ENCODE measurements around the gene DZANK1. TPM values are rescaled to one million over a fixed set of nuclear protein-coding genes. Genes with fewer than 3 reads are reported as not detected.

Gene DZANK1
- total RNA-seq, 1 donor from 2014 or later: 7.5 TPM

- DNase-seq (ENCODE audit: low read depth, low spot score): no peak
- Mint-ChIP-seq H3K36me3 (ENCODE audit: low read depth) (peaks cover 26% of the 10 kb centered on the region), H3K27ac (ENCODE audit: unreplicated experiment) (no peak overlapping the region), H3K4me3 (no peak overlapping the region), H3K27me3 (ENCODE audit: low read depth) (no peaks in the 10 kb centered on the region), H3K4me1 (peaks cover 7% of the 10 kb centered on the region), H3K9me3 (no peaks in the 10 kb centered on the region)
- TF ChIP-seq CTCF (conservative IDR thresholded peaks at IDR 0.05): no peak
Measured at GRCh38 chr20:18397030-18397429, 69.8 kb downstream of the DZANK1 start.

GRCh38 chr20:18395544-18395943 is 71.3 kb downstream of the DZANK1 start:
- Mint-ChIP-seq H3K36me3 (ENCODE audit: low read depth) (peaks cover 15% of the 10 kb centered on the region), H3K4me3 (no peak overlapping the region), H3K27ac (ENCODE audit: unreplicated experiment) (no peak overlapping the region), H3K9me3 (no peaks in the 10 kb centered on the region), H3K27me3 (ENCODE audit: low read depth) (no peaks in the 10 kb centered on the region), H3K4me1 (peaks cover 7% of the 10 kb centered on the region)
- no peak for TF ChIP-seq CTCF (conservative IDR thresholded peaks at IDR 0.05)
- no peak for DNase-seq (ENCODE audit: low read depth, low spot score)

DNA sequence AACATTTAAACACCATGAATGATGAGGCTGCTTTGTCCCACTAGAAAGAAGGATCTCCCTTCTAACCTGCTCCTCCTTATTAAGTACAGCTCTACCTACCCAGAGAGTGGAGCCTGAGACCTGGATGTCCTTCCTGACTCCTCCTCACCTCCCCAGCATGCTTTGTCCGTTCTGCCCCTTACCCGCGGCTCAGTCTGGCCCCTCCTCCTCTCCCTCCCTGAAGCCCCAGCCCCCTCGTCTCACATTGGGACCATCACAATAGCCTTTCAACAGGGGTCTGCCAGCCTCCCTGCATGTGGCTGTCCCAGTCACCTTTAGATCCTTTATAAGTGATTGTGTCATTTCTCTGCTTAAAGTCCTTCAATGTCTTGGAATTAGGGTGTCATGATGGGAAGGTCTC is 72.5 kb downstream of the DZANK1 start:
- Mint-ChIP-seq H3K27me3 (ENCODE audit: low read depth) (no peaks in the 10 kb centered on the region), H3K9me3 (no peaks in the 10 kb centered on the region), H3K4me1 (peaks cover 7% of the 10 kb centered on the region), H3K4me3 (no peak overlapping the region), H3K27ac (ENCODE audit: unreplicated experiment) (peak overlapping the region; percentile 81), H3K36me3 (ENCODE audit: low read depth) (peaks cover 7% of the 10 kb centered on the region)
- DNase-seq (ENCODE audit: low read depth, low spot score): no peak
- TF ChIP-seq CTCF (conservative IDR thresholded peaks at IDR 0.05): no peak

- Mint-ChIP-seq H3K27ac (ENCODE audit: unreplicated experiment) (no peak overlapping the region), H3K4me1 (peaks cover 7% of the 10 kb centered on the region), H3K4me3 (no peak overlapping the region), H3K9me3 (no peaks in the 10 kb centered on the region), H3K36me3 (ENCODE audit: low read depth) (peaks cover 7% of the 10 kb centered on the region), H3K27me3 (ENCODE audit: low read depth) (no peaks in the 10 kb centered on the region)
- no peak for TF ChIP-seq CTCF (conservative IDR thresholded peaks at IDR 0.05)
- DNase-seq (ENCODE audit: low read depth, low spot score): no peak
Measured at GRCh38 chr20:18391686-18392085, 75.1 kb downstream of the DZANK1 start.

GRCh38 chr20:18390201-18390600 is 76.6 kb downstream of the DZANK1 start:
- no peak for DNase-seq (ENCODE audit: low read depth, low spot score)
- peaks cover 7% of the 10 kb centered on the region for H3K4me1 Mint-ChIP-seq
- H3K4me3 Mint-ChIP-seq: no peak overlapping the region
- H3K36me3 Mint-ChIP-seq (ENCODE audit: low read depth): peaks cover 7% of the 10 kb centered on the region
- no peaks in the 10 kb centered on the region for H3K27me3 Mint-ChIP-seq (ENCODE audit: low read depth)
- TF ChIP-seq CTCF (conservative IDR thresholded peaks at IDR 0.05): no peak
- H3K27ac Mint-ChIP-seq (ENCODE audit: unreplicated experiment): no peak overlapping the region
- no peaks in the 10 kb centered on the region for H3K9me3 Mint-ChIP-seq

DNA sequence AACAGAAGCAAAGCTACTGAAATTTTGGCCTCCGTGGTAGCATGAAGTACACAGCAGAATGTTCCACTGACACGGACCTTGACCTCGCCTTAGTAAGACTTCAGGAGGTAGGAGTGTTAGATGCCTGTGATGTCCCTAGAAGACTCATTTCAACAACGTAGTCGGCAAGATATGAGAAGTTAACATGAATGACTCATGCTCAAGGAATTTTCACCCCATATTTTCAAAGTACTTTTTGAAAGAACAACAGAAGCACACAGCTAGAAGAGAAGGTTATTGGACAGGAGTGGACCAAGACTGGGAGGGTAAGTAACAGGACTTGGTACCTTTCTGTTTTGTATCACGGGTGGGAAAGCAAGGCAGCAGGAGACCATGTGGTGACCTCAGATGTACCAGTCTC is 78.0 kb downstream of the DZANK1 start:
- H3K4me1 Mint-ChIP-seq: no peaks in the 10 kb centered on the region

More for the DNA sequence above, 78.0 kb downstream of the DZANK1 start:
- no peaks in the 10 kb centered on the region for H3K9me3 Mint-ChIP-seq
- DNase-seq (ENCODE audit: low read depth, low spot score): no peak
- no peak for TF ChIP-seq CTCF (conservative IDR thresholded peaks at IDR 0.05)
- H3K27ac Mint-ChIP-seq (ENCODE audit: unreplicated experiment): no peak overlapping the region
- H3K4me3 Mint-ChIP-seq: no peak overlapping the region
- no peaks in the 10 kb centered on the region for H3K27me3 Mint-ChIP-seq (ENCODE audit: low read depth)
- H3K36me3 Mint-ChIP-seq (ENCODE audit: low read depth): peaks cover 3% of the 10 kb centered on the region

Data from neural crest cell (in vitro differentiated cells).